HG02970 (cell line): ENCODE measurements around the gene KLC4.
"Not testable (repeated sequence)": the region's sequence is repeated elsewhere in the genome, so short reads cannot be mapped to it uniquely, and the experiment has no call there.

Experiments used
- ATAC-seq: cut with Tn5 transposase; IDR thresholded peaks from one replicate; pipeline ENCODE4 v1.9.1; 2021; ENCODE audit warnings: mild to moderate bottlenecking, moderate library complexity, moderate number of reproducible peaks; ENCODE audit not compliant: unreplicated experiment, low FRiP score

The KLC4 gene

DNA sequence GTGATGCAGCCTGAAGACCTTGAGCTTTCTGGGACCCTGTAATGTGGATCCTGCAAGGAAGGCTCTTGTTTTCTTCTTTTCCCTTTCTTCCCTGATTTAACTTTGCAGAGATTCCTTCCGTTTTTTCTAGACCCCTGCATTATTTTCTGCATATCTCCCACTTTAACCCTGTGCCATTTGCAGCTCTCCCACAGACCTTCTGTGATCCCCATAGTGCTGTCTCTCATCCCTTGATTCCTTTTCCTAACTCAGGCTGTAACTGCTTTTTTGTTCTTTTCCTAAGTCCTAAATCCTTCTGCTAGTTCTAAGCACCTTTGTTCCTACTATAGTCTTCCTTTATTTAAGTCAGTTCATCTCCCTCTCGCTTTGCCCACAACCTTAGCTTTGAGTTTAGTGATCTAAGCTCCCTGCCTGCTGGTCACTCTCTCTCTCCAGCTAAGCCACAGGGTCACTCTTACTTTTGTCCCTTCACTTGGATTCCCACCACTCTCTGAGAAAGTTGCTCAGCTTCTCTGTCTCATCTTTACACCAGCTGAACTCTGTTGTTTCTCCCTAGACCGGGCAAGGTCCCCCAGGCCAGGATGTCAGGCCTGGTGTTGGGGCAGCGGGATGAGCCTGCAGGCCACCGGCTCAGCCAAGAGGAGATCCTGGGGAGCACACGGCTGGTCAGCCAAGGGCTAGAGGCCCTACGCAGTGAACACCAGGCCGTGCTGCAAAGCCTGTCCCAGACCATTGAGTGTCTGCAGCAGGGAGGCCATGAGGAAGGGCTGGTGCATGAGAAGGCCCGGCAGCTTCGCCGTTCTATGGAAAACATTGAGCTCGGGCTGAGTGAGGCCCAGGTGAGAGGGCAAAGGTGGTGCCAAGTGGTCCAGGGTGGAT, 1.6 kb downstream of the KLC4 start:
- no peak for ATAC-seq

DNA sequence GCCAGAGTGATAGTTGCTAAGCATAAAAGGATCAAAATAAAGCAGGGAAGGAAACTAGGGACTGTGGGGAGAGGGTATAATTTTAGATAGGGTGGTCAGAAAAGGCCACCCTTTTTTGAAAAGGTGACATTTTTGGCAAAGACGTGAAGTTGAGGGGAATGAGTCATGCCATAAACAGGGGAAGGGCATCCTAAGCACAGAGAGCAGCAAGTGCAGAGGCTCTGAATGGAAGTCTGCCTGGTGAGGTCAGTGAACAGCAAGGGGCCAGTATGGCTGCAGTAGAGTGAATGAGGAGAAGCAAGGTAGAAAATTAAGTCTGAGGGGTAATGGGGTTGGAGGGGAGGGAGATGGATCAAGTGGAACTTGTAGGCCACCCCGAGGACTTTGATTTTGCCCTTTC, 2.4 kb downstream of the KLC4 start:
- no peak for ATAC-seq

DNA sequence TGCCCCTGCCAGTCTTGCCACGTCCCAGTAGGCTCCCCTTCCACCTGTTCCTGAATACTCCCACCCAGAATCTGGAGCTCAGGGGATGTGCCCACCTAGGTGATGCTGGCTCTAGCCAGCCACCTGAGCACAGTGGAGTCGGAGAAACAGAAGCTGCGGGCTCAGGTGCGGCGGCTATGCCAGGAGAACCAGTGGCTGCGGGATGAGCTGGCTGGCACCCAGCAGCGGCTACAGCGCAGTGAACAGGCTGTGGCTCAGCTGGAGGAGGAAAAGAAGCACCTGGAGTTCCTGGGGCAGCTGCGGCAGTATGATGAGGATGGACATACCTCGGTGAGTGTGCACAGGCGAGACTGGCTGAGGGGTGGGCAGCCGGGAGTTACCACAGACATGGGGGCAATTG, 3.4 kb downstream of the KLC4 start:
- ATAC-seq, result no peak

DNA sequence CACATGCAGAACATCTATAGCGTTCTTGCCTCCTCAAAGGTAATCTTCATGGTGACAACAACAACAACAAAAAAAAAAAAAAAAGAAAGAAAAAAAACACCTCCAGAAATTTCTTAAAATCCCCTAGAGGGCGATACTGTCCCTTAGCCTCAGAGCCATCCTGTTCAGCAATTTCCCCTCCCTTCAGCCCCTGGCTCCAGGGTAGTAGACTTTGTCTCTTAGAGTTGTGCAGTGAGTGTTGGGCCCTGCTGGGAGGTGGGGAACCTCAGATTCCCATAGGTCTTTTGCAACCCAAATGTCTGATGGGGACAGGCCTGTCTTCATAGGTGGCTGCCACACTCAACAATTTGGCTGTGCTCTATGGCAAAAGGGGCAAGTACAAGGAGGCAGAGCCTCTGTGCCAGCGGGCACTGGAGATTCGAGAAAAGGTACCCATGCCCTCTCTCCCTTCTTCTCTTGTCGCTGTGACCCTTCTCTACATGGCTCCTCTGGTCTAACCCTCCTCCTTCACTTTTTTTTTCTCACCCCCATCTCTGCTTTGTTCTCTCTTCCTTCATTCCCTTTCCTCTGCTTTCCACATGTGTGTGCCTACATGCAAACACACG, 10.7 kb downstream of the KLC4 start:
- no peak for ATAC-seq

GRCh38 chr6:43074847-43075669, 15.6 kb downstream of the KLC4 start:
- ATAC-seq, result no peak

DNA sequence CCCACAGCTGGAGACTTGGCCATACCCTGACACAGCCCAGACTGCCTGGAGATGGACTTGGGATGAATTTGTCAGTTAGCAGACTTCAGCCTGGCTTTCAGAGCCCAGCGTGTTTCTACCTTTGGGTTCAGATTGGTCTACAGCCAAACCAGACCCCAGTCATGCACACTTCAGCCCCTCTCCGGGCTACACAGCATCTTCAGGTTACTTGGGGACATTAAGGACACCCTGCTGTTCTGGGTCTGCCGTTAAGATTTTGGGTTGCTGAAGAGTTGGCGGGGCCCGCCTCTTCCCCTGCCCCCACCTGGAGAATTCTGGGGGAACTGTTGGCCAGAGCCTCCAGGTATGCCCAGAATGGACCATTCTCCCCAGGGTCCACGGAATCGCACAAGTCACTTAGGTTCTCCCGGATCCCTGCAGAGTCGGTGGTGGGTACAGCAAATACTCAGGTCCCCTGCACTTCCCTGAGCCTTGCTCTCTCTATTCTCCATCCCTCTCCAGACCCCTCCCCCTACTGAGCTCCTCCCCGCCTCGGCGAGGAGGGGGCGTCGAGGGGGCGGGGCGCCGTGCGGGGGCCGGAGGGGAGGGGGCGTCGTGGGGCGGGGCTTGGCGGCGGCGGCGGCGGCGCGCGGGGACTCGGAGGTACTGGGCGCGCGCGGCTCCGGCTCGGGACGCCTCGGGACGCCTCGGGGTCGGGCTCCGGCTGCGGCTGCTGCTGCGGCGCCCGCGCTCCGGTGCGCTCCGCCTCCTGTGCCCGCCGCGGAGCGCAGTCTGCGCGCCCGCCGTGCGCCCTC, 16.4 kb downstream of the KLC4 start, which contains the start of gene PTK7:
Gene PTK7, plus strand, starts transcription at position 645 of the 794 bp plus-strand sequence. CDS start 175 bp downstream, outside the sequence.
- ATAC-seq, result no peak

GRCh38 chr6:43076464-43077332, 17.3 kb downstream of the KLC4 start:
- ATAC-seq, result no peak

GRCh38 chr6:43077333-43077809, 17.9 kb downstream of the KLC4 start:
- ATAC-seq, result no peak

DNA sequence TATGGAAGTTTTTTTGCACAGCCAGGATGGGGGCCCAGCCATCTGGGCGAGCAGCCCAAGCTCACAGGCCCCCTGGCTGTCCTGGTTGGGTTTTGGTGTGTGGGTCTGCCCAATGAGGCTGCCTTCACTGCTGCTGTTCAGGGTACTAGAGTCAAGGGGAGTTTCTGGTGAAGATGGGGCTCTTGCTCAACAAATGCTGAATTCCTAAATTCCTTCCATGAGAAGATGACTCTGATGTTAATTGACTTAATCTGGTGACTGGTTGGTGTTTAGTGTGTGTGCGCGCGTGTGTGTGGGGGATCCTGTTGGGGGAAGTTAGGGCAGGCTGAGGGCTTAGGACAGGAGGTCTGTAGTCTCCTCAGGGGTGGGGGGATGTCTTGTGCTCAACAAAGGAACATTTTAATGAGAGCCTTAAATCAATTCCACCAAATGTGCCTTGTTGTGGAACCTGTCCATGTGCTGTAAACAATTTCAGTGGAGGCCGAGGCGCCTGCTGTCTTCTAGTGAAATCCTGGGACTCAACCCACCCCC, 18.6 kb downstream of the KLC4 start:
- no peak for ATAC-seq

DNA sequence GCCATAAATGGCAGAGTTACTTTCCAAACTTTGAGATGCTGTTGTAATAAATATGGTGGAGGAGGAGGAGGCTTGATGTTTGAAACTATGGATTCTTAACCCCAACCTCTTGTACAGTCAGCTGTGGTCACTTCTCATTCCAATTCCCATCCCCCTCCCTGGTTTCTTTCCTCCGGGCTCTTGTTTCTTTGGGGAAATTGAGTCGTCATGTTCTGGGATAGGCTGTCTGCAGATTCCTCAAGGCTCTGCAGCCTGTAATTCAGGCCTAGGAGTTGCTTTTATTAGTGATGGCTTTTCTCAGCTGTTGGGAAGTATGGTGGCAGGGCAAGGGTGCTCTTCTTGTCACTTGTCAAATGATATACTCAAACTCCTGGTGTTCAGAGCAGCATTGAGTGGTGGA, 19.3 kb downstream of the KLC4 start:
- no peak for ATAC-seq

DNA sequence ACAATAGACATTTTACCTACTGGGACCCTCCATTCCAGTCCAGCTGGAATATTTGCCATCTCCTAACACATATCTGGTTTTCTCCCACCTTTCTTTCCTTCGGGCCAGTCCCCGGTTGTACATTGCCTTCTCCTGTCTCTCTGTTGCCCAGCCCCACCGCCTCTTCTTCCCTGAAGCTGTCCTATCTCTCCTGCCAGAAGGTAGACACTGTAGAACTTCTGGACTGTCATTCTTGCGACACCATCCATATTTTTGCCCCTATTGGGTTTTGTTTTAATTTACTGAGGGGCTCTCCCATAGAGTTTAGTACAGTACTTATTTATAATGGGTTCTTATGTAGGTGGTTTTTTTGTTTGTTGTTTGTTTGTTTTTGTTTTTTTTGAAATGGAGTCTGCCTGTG, 21.6 kb downstream of the KLC4 start:
- ATAC-seq, result no peak

DNA sequence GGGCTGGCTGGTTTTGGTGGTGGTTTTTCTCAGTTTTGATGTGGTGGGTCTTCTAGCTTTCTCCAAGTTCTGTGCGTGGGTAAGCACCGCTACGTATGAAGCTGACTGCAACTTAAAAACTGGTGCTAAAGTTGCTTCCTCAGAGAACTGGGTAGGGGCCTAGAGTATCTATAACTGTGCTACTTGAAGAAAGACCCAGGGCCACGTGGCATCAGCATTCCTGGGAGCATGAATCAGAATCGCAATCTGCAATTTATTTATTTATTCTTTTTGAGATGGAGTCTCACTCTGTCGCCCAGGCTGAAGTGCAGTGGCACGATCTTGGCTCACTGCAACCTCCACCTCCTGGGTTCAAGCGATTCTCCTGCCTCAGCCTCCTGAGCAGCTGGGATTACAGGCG, 22.5 kb downstream of the KLC4 start:
- not testable (repeated sequence) for ATAC-seq

DNA sequence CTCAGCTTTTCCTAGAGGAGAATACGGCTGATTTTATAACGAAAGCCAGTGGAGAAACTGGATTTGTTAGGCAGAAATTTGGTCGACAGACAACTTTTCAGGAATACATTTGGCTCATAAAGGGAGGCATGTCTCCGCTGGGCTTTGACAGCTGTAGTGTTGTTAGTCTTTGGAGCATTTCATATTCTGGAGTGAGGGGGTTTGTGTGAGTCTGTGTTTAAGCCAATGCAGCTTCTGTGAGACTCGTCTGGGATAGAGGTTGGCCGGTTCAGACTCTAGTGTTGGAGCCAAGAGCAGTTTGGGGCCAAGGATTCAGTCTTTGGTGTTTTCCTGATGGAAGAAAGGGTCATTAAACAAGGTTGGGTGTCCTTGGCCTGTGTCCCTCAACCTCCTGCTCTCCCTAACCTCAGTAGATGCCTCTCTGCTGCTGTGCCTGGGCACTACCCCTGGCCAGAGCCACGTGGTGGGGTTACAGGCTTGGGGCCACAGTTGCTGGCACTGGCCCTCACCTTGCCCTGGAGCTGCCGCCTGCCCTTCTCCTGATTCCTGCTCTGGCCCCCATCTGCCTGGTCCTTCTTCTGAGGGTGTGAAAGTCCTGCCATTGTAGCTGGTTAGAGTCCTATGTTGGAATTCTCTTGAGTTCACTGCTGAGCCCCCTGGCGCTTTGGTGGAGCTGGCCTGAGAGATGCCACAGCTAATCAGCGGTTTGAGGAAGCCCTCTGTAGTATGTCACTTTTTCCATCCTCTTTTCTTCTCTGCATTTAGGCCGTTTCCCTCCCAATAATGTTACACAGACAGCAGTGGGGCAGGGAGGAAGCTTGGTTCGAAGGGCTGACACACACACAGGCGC, 23.6 kb downstream of the KLC4 start:
- no peak for ATAC-seq

DNA sequence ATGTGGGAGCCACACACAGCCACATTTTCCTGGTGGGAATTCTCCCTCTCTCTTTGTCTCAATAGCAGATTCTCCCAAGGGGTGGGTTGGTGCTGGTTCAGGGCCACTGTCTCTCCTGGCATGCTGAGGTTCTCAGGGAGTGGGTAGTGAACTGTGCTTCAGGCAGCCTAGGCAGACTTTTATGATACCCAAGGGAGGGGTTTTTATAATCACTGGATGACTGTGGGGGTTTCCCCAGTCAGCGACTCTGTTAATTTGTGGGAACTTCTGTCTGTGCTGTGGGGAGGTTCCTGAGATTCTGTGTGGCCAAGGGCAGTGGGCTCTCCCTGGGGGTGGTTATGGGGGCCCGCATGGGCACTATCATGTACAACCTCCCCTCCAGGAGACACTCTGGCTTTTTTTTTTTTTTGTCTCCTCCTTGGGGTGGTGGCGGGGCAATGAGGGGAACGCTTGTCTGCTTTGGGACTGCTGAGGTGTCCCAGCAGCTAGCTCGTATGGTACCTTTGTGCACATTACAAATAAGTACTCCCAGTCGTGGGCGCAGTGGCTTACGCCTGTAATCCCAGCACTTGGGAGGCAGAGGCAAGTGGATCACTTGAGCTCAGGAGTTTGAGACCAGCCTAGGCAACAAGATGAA, 26.7 kb downstream of the KLC4 start:
- ATAC-seq, result no peak

GRCh38 chr6:43088654-43089056, 29.2 kb downstream of the KLC4 start:
- no peak for ATAC-seq

GRCh38 chr6:43089467-43089866, 30.0 kb downstream of the KLC4 start:
- ATAC-seq, result no peak

DNA sequence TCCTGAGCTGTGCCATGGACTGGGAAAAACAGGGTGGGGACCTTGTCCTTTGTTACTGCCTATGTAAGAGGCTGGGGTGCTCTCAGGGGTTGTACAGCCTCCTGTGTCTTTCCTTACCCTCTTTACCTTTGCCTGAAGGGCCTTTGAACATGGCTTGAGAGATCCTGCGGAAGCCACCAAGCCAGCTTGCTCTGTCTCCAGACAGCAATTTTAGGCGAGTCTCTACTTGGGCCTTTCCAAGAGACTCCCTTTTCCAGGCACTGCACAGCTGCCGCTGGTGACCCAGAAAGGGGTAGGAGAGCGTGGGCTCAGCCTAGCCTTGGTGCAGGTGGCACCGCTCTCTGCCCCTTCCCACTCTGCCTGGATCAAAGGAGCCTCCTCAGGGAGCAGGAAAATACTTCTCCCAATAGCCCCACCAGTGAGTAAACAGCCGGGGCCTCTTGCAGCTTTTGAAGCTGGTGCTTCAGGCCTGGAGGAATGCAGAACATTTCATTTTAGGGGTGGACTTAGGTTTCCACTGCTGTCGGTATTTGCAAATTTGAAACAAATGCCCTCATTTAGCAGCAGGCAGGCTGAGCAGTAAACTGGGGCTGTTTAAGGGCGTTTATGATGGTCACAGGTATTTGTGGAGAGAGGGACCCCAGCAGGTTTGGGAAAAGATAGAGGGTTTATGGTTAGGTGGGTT, 30.6 kb downstream of the KLC4 start:
- ATAC-seq, result no peak
